Fibroblast of the aortic adventitia (primary cell): ENCODE data around the gene AGTPBP1. TPM values are rescaled to one million over a fixed set of nuclear protein-coding genes. Genes with fewer than 3 reads are reported as not detected.
"Not testable (repeated sequence)": the region's sequence is repeated elsewhere in the genome, so short reads cannot be mapped to it uniquely, and the experiment has no call there.

Experiments
- DNase-seq: peaks from one replicate; pipeline ENCODE4 v3.0.0-alpha.2; 2010; ENCODE audit warnings: low read depth
- H3K4me3 ChIP-seq: 2 replicates; pipeline ENCODE4 v1.5.1; 2011; ENCODE audit warnings: low read depth, mild to moderate bottlenecking, control low read depth, low read length, moderate library complexity
- CTCF ChIP-seq: IDR thresholded peaks from 2 replicates; pipeline ENCODE4 v1.5.1; 2011; ENCODE audit warnings: mild to moderate bottlenecking, low read length, control low read depth, inconsistent platforms; ENCODE audit not compliant: insufficient read depth
- total RNA-seq: library from RNA; depleted of rRNA; stranded (reverse); fragments of >200 nt; gene quantifications from 2 replicates; pipeline ENCODE4 v1.2.3, GENCODE V29; 2012; ENCODE audit warnings: low replicate concordance

The AGTPBP1 gene, protein sequence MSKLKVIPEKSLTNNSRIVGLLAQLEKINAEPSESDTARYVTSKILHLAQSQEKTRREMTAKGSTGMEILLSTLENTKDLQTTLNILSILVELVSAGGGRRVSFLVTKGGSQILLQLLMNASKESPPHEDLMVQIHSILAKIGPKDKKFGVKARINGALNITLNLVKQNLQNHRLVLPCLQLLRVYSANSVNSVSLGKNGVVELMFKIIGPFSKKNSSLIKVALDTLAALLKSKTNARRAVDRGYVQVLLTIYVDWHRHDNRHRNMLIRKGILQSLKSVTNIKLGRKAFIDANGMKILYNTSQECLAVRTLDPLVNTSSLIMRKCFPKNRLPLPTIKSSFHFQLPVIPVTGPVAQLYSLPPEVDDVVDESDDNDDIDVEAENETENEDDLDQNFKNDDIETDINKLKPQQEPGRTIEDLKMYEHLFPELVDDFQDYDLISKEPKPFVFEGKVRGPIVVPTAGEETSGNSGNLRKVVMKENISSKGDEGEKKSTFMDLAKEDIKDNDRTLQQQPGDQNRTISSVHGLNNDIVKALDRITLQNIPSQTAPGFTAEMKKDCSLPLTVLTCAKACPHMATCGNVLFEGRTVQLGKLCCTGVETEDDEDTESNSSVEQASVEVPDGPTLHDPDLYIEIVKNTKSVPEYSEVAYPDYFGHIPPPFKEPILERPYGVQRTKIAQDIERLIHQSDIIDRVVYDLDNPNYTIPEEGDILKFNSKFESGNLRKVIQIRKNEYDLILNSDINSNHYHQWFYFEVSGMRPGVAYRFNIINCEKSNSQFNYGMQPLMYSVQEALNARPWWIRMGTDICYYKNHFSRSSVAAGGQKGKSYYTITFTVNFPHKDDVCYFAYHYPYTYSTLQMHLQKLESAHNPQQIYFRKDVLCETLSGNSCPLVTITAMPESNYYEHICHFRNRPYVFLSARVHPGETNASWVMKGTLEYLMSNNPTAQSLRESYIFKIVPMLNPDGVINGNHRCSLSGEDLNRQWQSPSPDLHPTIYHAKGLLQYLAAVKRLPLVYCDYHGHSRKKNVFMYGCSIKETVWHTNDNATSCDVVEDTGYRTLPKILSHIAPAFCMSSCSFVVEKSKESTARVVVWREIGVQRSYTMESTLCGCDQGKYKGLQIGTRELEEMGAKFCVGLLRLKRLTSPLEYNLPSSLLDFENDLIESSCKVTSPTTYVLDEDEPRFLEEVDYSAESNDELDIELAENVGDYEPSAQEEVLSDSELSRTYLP
- 20.3 and 30.8 TPM in 2 replicates for total RNA-seq

DNA sequence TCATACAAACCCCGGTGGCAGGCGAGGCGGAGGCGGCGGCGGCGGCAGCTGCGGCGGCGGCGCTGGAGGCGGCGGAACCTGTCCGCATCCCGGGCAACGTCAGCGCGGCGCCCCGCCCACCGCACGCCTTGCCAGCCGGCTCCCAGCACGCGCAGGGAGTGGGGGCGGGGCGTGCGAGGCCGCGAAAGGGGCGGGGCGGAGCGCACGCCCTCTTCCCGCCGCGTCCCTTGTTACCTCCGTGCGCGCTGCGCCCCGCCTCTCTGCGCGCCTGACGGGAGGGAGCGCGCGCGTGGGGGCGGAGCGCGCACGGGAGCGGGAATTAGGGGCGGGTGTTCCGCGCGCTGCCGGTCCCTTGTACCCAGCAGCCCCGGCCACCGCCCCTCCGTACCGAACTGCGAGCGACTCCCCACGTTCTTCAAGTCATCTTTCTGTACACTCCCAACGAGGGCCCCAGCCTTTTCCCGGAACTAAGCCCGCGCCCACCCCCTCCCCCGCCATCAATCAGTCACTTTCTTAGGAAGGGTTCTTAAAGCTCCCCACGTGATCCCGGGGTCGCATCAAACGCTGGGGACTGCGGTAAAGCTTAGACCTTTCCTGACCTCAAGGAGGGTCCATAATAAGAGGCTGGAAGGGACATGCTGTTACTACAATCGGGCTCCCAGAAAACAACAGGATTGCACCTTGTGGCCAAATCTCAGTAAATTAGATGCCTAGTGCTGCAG is at the start of gene AGTPBP1:
Gene AGTPBP1 (minus strand): TSS at position 80 of the 722 bp plus-strand sequence. CDS start 29,421 bp downstream, outside the sequence.
- DNase-seq: peak; percentile 83
- TF ChIP-seq CTCF: peak; percentile 23
- peak within 1 kb of the TSS; percentile 89 for H3K4me3 ChIP-seq

DNA sequence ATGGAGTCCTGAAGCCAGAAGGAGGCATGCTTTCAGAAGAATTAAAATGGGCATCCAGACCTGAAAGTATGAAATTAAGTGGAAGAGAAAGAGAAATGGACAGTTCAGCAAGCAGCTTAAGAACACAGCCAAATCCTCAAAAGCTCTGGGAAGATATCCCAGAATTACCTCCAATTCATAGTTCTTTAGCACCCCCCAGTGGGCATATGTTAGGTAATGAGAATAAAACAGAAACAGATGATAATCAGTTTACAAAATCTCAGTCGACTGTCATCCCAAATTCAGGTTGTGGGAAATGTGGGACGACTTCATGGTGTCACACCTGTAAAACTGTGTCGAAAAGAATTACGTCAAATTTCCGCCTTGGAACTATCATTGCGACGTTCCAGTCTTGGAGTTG is 44.4 kb upstream of the AGTPBP1 start:
- DNase-seq, H3K4me3 ChIP-seq: not testable (repeated sequence)

- DNase-seq, H3K4me3 ChIP-seq: not testable (repeated sequence)
Measured at GRCh38 chr9:85773844-85774243, 32.1 kb upstream of the AGTPBP1 start.

- DNase-seq, H3K4me3 ChIP-seq: not testable (repeated sequence)
Measured at GRCh38 chr9:85761802-85762201, 20.0 kb upstream of the AGTPBP1 start.

DNA sequence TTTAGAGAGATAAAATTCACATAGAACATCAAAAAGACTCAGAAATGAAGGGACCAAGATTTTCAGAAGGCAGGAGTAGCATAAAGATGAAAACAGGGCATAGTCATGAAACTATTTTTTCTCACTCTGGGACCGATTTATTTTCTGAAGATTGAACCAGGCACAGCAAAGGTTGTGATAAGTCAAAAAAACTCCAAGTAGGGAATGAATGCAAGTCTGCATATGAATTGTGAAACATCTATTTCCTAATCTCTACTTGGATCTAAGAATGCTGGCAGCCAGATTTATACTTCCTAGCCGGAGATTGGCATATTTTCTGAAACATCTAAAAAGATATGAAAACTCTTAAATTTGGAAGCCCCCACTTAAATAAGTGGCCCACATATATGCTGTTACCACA is 16.0 kb upstream of the AGTPBP1 start:
- not testable (repeated sequence) for H3K4me3 ChIP-seq, DNase-seq

DNA sequence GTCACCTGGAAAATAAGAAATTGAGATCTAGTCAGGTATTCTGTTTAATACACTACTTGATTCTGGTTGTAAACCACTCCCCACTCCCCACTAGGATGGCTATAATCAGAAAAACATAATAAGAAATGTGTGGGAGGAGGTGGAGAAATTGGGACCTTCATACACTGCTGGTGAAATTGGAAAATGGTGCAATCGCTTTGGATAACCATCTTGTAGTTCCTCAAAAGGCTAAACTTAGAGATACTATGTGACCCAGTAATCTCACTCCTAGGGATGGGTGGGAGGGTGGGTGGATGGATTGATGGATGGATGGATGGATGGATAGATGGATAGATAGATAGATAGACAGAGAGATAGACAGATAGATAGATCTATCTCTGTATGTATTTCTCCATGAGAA is 14.5 kb upstream of the AGTPBP1 start:
- not testable (repeated sequence) for H3K4me3 ChIP-seq, DNase-seq

GRCh38 chr9:85746309-85746708 is 4.6 kb upstream of the AGTPBP1 start:
- no peak for TF ChIP-seq CTCF
- DNase-seq: no peak
- no peak overlapping the region for H3K4me3 ChIP-seq

DNA sequence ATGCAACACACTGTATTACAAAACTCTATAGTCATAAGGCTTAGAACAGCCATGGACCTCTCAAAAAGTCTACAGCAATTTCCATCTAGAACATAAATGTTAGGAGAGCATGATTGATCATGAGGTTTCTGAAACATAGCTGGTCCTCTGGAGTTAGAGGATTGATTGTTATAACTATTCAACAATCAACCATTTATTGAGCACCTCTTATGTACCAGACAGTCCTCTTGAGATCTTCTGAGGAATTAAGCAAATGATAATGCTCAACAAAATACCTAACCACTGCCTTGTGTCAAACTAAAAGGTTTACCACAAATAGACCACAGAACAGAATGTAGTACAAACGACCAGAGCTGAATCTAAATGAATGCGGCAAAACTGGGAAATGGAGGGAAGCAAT is 3.4 kb upstream of the AGTPBP1 start:
- no peak for TF ChIP-seq CTCF
- H3K4me3 ChIP-seq: no peak overlapping the region
- DNase-seq: no peak

GRCh38 chr9:85744480-85744879 is 2.7 kb upstream of the AGTPBP1 start:
- TF ChIP-seq CTCF: no peak
- no peak overlapping the region for H3K4me3 ChIP-seq
- DNase-seq: no peak
